CD4-positive, alpha-beta T cell treated with Interleukin-21 for 1 hour (primary cell): ENCODE measurements around the gene MAP1B.

Source experiments
- DNase-seq: peaks from one replicate; pipeline ENCODE4 v3.0.0-alpha.2; 2020

The MAP1B gene

DNA sequence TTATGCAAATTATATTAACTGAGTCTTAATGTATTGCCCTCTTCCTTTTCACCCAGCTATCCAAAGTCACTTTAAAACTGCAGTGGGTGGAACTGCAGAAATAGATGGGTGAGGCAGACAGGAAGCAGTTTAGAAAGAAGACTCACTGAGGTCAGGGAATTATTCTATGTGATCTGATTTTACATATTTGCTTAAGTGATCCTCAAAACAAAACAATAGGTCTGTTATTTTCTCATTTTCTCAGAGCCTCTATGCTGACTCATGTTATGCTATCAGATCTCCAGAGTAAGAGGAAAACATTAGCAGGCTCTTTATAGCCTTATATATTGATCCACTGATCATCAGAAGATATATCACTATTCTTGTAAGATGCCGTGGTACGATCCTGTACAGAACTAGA is 149.3 kb downstream of the MAP1B start:
- no peak for DNase-seq
